GM19397 (cell line): ENCODE data around the gene ELAVL3.
"Not testable (repeated sequence)": the region's sequence is repeated elsewhere in the genome, so short reads cannot be mapped to it uniquely, and the experiment has no call there.

Experiments used
- ATAC-seq: cut with Tn5 transposase; IDR thresholded peaks from one replicate; pipeline ENCODE4 v1.9.1; 2021; ENCODE audit warnings: mild to moderate bottlenecking, moderate library complexity; ENCODE audit not compliant: unreplicated experiment

The ELAVL3 gene

GRCh38 chr19:11410682-11411081 lies 70.2 kb downstream of the ELAVL3 start:
- no peak for ATAC-seq

DNA sequence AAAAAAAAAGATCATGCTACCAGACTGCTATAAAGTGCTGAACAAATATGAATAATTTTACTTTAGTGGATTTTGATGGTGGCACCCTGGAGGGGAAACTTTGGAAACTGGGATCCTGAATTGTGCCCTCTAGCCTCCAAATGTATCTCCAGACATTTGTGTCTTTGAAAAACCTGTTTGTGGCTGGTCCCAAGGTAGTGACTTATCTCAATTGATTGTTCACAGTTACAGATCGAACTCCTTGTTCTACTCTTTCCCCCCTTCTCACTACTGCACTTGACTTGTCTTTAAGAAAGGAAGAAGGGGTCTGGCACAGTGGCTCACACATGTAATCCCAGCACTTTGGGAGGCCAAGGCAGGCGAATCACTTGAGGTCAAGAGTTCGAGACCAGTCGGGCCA lies 72.3 kb downstream of the ELAVL3 start:
- no peak for ATAC-seq

GRCh38 chr19:11406703-11407236 lies 74.1 kb downstream of the ELAVL3 start:
- not testable (repeated sequence) for ATAC-seq

DNA sequence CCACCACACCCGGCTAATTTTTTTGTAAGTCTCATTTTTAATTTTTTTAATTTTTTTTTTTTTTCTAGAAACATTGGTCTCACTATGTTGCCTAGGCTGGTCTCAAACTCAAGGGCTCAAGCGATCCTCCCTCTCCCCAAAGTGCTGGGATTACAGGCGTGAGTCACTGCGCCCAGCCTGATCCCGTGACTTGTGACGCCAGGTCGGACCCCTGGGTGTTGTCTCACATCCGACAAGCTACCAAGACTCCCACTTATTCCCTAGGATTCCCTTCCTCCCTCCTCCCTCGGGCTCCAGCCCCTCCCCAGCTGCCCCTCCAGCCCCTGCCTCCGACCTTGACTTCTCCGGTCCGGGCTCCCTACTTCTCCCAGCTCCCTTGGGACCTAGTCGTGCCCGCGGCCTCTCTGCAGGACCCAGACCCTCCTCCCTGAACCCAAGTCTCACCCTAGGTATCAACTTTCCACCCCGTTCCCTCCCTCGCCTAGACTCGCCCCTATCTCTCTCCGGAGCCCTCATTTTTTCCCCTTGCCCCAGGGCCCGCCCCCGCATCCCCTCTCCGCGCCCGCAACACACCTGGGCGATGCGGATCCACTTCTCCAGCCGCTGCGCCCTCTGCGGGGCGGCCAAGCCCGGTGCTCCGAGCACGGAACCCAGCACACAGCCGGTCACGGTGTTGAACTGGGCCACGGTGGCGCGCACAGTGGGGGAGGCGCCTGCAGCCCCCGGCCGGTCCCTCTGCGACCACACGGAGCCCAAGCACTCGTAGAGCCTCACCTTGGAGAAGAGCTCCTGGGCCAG lies 74.8 kb downstream of the ELAVL3 start:
- no peak for ATAC-seq

DNA sequence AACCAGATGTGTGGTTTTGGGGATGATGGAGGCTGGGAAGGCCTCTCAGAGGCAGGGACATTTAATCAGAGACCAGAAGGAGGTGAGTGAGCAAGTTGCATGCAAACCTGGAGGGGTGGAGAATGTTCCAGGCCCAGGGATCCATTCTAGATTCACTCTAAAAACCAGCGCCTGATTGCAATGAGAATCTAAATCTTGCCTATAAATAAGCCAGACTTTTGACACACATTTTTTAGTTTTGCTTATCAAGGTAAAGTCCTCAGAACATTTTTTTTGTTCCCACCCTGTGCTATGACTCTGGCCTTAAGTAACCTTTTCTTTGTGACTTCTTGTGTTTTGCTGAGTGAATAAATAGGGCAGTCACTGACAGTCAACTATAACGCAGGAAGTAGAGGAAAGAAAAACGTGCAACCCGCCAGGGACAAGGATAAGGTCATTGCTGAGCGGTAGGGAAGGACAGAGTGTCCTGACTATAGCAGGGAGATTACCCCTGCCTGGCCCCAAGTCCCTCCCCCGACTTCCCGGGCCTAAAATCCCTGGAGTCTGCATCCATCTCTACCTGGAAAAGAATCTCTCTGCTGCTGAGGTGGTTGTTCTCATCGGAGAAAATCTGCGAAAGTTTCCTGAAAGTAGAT lies 76.1 kb downstream of the ELAVL3 start:
- no peak for ATAC-seq

DNA sequence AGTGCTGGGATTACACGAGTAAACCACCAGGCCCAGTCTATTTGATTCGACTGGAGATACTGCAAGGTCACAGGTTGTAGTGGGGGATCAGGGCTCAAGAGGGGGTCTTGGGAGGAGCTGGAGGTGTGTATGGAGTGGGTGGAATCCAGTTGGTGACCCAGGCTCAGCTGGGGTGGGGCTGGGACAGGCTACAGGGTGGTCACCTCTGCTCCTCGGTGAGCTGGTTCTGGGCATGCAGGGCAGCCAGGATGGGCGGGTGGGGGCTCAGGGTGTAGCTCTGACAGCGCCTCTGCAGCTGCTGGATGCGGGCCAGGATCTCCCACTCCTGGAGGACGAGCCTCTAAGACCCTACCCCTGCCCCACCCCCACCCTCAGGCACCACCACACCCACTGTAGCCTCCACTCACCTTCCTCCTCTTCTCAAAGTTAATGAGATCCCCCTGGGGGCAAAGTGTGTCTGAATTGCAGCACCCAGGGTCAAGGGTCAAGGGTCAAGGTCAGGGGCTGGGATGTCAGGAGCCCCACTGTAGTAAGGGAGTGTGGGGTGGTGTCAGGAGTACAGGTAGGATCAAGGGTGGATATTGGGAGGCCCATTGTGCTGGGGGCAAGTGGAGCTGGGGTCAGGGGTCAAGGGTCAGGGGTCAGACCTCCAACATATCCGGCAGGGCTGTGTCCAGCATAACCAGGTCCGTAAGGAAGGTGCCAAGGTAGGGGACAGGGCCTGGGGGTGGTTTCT lies 78.9 kb downstream of the ELAVL3 start:
- no peak for ATAC-seq
